ENCODE measurements around the gene TMEM220.
"Not testable (repeated sequence)": the region's sequence is repeated elsewhere in the genome, so short reads cannot be mapped to it uniquely, and the experiment has no call there.

The TMEM220 gene

DNA sequence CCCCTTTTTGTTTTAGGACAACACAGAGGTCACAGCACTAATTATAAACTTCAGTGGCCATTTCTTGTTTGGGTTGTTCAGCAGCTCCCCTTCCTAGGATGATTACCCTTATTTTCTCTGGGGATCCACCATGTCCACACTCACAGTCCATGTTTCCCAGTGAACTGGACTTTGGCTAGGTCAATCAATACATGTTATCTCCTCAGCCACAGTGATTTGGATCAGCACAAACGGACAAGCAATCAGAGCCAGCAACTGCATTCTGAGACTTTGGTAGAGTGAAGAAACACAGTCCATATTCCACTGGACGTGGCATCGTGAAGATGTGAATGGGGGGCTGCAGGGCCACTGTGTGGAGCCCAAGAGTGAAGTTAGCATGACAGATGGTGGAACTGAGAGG is 4.6 kb downstream of the TMEM220 start:
- no peak for FAIRE-seq

DNA sequence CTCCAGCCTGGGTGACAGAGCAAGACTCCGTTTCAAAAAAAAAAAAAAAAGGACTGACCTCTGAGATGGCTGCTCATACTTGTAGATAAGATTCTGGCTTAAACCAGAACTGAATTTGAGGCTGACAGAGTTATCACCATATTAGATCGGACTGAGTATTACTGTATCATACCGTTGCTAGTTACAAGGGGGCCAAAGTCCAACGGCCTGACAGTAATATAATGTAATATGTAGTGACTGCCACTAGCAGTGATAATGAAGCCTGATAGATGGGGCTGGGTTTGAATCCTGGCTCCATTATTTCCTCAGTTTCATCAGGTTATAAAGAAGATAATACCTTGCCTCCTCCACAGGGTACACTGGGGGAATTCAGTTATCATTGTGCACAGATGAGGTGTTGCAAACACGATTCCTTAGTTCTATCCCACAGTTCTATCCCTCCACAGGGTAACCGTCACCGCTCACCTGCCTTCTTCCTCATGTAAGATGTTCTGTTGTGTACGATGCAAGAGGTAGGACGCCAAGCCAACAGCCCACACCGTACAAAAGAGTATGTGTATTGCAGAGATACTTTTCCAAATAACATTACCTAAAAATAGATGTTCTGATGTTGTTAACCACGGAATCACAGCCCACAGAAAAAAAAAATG is 5.2 kb downstream of the TMEM220 start:
- FAIRE-seq: no peak

DNA sequence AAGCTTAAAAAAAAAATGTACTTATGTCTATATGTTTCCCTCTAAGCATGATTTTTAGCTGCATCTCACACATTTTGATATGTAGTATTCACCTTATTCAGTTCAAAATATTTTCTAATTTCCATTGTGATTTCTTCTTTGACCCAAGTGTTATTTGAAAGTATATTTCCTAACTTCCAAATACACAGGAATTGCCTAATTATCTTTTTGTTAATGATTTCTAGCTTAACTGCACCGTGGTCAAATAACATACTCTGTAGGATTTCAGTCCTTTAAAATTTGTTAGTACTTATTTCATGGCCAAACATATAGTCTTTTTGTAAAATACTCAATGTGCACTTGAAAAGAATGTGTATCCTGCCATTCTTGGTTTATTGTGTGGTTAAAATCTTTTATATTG is 11.3 kb downstream of the TMEM220 start:
- peak; percentile 30 for FAIRE-seq

DNA sequence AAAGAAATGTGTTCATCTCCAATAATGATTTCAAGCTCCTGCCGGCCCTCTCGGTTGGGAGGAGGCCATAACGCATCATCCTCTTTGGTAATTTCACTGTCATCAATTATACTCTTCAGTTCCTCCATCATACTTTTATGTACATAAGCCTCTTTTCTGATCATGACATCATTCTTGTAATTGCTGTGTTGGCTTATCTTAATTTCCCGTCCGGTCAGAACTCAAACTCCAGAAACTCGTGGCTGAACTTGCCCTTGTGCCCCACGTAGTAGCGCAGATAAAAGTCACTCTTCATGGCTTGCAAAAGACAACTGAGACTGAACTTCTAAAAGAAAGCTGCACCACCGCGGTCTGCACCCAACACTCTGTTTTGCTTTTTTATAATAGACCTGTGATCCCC is 13.6 kb downstream of the TMEM220 start:
- no peak for FAIRE-seq

DNA sequence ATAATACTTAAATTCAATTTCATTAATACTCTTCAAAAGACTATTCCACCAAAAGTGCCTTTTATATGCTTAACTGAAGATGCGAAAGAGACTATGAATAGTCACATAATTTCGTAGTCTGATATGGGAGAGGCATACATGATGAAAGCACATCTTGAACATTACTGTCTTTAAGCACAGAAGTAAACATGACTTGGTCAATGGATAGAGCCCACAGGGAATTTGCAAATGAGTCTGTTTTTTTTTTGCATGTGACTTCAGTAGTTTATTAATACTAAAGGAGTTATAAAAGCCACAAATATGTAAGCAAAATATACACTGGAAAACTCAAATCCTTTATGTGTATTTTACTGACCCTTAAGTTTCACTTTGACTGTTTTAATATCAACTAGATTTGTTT is 16.5 kb downstream of the TMEM220 start:
- FAIRE-seq: no peak

DNA sequence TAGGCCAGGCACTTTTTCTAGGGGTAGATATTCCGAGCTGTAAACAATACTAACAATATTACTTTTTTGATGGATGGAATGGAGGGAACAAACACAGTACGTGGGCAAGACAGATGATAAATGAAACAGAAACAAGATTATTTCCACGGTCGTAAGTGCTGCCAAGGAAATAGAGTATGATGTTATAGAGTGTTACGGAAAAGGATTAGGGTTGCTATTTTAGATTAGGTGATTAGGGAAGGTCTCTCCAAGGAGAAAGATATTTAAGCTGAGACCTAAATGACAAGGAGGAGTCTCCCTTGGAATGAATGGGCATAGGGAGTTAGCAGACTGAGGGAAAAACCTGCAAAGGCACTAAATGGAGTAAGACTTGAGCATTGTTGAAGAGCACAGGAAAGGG is 24.1 kb downstream of the TMEM220 start:
- no peak for FAIRE-seq

DNA sequence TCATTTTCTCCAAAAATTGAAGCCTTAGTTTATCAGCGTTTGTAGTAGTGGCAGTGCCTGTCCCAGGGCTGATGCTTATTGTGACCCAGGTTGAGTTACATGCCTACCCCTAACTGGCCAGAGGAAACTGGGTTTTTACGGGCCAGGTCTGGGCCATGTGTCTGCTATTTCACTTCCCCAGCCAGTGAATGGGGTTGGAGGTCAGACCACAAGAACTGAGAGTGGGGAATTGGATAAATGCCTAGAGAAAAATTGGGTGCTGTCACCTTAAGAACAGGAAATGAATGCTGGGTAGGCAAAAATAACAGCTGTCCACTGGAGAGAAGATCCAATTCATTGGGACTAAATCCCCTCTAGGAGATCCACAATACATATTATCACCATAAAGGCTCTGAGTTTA is 27.2 kb downstream of the TMEM220 start:
- FAIRE-seq: no peak

DNA sequence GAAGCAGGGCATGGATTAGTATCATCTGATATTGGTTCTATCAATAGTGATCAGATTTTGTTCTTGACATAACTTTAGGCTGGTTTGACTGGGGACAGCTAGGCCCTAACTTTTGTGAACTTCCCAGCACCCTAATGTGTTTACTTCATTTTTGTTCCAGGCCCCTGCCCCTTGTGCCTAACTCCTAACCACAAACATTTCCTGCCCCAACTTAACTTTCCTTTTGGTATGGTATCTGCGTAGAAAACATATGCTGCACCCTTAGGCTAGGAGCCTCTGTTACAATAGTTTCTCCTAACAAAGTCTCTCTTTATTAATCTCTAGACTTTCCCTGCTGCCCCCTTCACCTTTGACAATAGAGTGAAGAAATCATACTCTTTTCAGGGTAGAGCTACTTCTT is 30.0 kb downstream of the TMEM220 start:
- FAIRE-seq: no peak

DNA sequence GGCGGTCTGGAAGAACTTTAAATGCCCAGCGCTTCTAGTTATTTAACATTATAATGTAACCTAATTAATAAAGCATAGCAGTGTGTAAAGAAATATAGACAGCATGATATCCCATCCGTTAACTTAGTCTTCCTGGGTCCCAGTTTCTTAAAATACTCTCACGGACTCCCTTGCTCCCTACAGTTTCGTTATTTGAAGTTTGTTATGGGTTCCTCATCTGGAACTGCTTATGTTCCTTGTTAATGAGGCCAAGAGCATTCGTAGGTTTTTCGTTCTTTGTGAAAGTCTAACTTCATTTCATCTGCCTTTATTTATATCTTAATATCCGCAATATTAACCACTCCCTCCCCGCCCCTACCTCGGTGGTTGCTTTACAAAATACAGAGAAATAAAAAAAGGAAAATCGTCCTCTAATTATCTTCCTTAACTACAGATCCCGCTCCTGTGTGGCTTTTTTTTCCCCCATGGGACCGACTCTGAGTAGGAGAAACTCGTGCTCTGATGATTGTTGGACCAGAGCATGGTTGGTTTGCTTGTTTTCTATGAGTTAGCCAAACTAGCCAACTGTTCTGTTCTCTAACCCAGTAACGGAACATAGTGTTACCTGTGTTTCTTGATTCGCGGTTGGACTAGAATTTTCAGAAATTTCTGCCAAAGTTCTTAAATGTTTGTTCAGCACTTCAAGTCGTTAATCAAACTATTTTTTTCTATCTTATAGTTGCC is 31.6 kb downstream of the TMEM220 start:
- no peak for FAIRE-seq

DNA sequence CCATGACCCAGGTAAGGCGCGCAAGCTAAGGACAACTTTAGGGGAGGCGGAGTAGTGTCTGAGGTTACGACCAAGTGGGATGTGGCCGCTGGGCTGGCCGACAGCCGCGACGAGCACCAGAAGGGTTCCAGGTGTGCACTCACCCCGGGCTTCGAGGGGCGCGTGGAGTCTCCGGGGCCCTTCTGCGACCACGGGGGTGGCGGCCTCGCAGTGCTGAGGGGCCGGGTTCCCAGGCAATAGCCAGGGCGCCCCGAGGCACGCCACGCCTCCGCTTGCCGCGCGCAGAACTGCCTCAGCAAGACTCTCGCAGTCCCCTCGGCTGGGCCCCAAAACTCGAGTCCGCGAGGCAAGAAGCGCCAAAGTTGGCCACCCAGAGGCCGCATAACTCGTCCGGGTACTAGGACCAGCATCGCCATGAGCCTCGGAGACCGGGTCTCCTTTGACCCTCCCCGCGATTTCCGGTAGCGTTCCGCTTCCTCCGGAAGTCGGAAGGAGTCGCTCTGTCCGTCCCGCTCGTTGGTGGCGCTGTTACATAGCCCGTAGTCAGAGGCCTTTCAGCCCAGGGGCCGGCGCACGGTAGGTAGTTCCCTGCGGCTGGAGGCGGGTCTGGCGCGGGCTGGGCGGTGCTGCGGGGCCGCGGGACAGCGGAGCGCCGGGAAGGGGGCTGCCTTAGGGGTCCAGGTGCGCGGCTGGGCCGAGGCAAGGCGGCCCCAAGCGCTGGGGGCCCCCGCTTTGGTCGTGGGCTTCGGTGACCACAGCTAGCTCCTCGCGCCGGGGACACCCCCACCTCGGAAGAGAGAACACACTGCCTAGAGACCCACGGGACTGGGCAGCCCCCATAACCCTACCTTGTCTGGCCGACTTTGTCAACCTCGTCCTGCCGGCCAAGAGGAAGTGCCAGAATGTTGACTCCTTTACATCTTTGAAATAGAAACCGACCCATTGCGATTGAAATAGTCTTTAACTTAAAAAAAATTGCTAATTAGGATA is 32.4 kb downstream of the TMEM220 start, which contains the start of the genes ADPRM and SCO1:
Gene ADPRM, plus strand, starts transcription at position 503 of the 990 bp plus-strand sequence. CDS start 7,333 bp downstream, outside the sequence.
Gene SCO1, minus strand, starts transcription at position 442 of the 990 bp plus-strand sequence. Its CDS starts 26 bp downstream, at position 416.
- FAIRE-seq: peak; percentile 84

DNA sequence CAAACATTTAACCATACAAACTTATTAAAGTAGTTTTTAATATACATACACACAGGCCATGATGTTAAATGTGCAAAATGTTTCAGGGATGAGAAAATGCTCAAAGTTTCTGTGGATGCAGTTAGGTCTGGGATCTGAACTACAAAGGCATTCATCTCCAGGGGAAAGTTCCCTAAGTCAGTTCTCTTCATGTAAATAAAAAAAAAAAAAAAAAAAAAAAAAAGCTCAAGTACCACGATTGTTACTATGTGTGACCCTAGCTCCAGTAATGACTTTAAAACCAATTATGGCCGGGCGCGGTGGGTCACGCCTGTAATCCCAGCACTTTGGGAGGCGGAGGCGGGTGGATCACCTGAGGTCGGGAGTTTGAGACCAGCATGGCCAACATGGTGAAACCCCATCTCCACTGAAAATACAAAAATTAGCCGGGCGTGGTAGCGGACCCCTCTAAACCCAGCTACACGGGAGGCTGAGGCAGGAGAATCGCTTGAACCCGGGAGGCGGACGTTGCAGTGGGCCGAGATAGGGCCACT is 33.9 kb downstream of the TMEM220 start:
- FAIRE-seq: not testable (repeated sequence)

DNA sequence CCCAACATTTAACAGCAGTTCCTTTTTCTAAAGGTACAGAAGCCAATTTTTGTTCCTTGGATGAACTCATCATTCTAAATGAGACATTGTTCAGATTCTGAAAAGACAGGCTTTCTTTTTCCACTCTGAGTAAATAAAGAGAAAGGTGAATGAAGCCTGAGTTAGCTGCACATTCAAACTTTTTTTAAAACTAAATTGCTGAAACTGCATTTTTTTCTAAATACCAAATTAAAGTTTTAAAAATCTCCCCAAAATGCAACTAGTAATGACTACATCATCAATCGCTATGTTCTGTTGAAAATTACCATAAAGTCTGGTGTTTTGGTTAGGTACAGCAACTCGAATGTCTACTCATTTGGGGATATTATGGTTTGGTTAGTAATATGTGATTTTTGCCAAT is 42.3 kb downstream of the TMEM220 start:
- FAIRE-seq: no peak

DNA sequence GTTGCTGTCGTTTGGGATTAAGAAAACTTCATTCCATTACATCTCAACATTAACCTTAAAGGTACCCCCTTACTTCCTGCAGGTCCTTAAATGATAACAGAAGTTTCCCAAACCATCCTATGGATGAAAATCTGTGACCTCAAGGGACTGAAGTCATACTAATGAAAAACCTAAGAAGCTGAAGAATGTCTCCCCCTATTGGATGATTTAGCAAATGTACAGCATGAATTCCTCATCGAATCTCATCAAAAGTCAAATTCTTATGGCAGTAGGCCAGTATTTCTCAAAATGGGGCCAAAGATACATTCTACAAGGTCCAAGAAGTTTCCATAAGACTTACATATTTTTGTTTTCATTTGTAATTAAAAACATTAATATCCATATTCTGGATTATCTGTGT is 46.0 kb downstream of the TMEM220 start:
- FAIRE-seq: no peak

DNA sequence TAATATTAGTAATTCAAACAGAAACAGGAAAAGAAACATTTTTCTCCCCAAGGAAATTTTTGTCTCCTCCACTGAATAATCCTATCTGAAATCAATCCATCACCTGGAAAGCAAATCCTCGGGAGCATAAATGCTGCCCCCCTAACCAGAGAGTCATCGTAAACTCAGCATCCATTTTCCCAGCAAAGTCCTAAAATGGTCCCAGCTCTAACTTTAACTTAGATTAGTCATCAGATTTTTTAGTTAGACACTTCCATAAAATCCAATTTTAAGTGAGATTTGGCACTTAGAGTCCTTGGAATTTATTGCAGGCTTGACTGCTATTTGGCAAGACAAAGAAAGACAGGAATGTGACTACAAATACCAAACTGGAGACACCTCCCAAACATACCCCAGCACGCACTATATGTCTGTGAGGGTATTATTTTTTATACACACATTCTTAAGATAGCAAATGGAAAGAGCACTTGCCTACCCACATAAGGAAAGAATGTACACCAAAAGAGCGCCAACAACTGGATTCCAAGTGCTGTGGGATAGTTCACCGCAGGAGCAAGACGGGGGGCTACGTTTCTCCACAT is 47.9 kb downstream of the TMEM220 start:
- no peak for FAIRE-seq

DNA sequence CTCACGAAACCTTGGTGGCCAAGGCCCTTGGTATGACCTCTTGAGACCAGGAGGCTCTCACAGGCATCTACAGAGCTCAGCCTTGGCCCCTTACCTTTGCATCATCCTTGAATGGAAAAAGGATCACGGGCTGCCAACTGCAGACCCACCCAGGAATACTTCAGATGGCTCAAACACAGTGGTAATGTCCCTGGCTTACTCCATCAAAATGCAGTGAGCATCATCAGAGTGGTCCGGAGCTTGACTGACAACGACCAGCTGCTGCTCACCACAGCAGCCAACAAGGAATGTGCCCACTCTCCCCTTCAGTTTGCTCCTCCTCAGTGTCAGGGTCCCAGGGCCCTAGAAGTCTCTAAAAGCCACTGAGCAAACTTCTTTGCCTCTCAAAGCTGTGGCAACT is 55.1 kb downstream of the TMEM220 start:
- no peak for FAIRE-seq

DNA sequence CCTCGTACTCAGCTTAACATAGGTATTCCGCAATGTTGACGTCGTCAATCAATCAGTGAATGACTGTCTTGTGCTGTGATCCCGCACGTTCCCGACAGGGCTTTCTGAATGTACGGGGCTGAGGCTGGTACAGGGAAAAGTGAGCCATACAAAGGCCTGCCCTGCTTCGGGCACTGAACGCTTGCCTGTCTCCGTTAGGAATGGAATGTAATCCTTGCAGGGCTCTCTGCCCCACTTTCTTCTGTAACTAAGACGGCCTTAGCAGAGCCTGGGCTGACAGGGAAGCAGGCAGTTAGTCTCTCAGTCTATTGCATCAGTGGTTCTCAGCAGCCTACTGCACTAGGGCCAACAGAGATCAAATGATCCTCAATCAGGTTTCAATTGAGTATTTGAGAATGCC is 56.5 kb downstream of the TMEM220 start:
- no peak for FAIRE-seq

DNA sequence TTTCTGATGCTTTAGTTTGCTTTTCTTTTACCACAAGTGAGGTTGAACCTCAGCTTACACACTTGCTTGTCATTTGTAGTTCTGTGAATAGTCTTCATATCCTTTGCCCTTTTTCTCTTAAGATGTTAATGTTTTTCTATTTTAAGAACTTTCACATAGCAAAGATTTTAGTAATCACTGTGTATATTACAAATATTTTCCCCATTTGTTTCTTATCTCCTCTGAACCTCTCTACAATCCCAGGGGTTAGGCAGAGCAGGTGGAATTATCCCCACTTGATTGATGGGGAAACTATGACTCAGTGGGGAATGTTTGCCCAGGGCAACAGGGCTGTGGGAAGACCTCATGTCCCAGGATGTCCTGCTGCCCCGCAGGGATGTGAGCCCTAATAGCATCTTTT is 61.0 kb downstream of the TMEM220 start:
- no peak for FAIRE-seq

DNA sequence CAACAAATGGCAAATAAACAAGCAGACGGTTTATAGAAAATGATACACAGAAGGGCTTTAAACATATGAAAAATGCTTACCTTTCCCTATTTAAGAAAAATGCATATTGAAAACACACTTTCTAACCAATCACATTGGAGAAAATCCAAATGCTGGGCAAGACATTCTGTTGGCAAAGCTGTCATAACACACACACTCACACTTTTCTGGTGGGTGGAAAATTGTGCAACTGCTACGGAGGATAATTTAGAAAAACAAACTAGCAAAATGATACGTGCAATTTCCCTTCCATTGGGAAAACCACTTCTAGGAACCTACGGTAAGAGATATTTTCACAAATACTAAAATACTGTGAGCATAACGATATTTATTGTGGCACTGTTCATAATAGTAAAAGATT is 62.9 kb downstream of the TMEM220 start:
- no peak for FAIRE-seq

DNA sequence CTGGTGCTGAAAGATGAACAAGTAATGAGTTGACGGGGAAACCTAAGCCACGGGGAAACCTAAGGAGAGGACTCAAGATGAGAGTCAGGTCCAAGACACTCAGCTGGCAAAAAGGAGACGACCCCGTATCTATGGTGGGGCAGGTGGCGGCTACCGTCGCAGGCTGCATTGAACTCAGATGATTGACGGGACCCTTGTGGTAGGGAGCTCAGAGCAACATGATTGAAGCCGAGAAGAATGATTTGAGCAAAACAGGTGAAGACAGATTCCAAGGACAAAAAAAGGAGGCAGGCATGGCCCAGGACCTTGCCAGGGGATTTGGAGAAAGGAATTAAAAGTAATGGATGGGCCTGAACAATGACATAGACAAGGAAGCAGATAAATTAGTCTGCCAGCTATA is 65.3 kb downstream of the TMEM220 start:
- FAIRE-seq: no peak

All from G401.6 (cell line).